HG02885 (cell line): ENCODE results near the gene MAP1A.

Experiments
- ATAC-seq: cut with Tn5 transposase; IDR thresholded peaks from one replicate; pipeline ENCODE4 v1.9.1; 2021; ENCODE audit warnings: mild to moderate bottlenecking; ENCODE audit not compliant: unreplicated experiment, poor library complexity

The MAP1A gene

DNA sequence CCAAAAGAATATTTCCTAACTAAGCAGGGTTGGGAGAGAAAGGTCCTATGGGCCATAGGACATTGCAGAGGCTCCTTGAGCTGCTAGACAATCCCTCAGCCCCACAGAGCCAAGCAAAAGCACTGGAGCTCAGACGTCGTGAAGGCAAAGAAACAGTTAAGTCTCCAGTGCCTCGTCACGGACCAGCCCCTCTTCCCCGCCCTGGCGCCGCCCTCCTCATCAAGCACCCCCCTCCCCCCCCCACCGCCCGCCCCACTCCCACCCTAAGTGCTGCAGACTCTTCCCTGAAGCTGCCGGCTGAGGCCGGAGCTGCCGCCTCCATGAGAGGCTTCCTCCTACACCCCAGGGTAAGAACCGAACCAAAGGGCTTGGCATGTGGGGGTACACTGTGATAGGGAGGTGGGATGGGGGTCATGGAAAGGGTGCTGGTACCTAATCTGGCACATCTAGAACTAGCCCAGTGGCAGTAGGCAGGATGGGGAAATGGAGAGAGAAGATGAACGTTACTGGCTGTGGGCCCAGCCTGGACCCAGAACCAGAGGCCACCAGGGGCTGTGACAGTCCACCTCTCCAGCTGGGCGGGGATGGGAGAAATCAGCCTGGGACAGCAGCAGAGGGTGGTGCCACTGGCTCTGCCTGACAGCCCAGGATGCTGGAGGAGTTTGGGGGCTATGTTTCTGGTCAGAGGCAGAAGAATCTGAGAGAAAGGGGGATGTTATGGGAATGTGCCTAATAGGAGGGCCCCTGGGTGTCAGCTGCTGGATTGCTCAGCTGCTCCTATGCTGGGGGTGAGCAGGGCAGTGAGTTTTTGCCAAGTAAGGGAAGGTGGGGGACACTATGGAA is at the start of gene MAP1A:
Gene MAP1A, plus strand, starts transcription at position 255 of the 843 bp plus-strand sequence. CDS start 3,866 bp downstream, outside the sequence.
- ATAC-seq, result no peak

GRCh38 chr15:43469867-43470266 is 47.5 kb upstream of the MAP1A start:
- no peak for ATAC-seq

DNA sequence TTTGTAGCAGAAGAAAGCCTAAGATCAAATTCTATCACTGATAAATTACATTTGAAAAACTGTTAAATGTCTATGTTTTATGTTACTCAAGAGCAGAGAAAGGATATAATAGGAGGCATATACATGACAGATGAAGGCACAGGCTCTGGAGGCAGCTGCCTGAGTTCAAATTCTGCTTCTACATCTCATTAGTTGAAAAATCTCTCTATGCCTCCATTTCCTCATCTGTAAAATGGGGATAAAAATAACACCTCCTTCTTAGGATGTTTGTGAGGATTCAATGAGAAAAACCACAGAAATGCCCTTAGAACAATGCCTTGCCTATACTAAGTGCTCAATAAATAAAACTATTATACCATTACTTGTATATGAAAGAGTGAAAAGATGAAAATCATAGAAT is 45.4 kb upstream of the MAP1A start:
- ATAC-seq, result no peak

DNA sequence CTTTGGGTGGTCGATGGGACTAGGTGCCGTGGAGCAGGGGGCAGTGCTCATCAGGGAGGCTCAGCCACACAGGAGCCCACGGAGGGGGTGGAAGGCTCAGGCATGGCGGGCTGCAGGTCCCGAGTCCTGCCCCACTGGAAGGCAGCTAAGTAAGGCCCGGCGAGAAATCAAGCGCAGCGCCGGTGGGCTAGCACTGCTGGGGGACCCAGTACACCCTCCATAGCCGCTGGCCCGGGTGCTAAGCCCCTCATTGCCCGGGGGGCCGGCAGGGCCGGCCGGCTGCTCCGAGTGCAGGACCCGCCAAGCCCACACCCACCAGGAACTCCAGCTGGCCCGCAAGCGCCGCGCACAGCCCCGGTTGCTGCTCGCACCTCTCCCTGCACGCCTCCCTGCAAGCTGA is 43.5 kb upstream of the MAP1A start:
- no peak for ATAC-seq

- ATAC-seq, result no peak
These were observed 33.9 kb upstream of the MAP1A start for GRCh38 chr15:43483297-43484128.

DNA sequence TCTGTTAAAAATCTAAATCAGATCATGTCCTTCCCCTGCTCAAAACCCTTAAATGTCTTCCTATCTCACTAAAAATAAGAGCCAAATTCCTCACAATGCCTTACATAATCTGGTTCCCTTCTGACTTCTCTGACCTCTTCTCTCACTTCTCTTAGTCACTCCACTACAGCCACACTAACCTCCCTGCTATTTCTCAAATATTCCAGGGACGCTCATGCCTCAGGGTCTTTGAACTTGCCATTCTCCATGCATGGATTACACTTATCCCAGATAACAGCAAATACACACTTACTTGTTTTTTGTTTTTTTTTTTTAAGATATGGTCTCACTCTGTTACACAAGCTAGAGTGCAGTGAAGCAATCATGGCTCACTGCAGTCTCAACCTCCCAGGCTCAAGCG is 33.0 kb upstream of the MAP1A start:
- ATAC-seq, result no peak

- ATAC-seq, result no peak
These were observed 30.0 kb upstream of the MAP1A start for GRCh38 chr15:43487271-43487895.

GRCh38 chr15:43488790-43489189 is 28.6 kb upstream of the MAP1A start:
- ATAC-seq, result no peak

GRCh38 chr15:43489191-43489590 is 28.2 kb upstream of the MAP1A start:
- no peak for ATAC-seq

GRCh38 chr15:43492266-43492665 is 25.1 kb upstream of the MAP1A start:
- ATAC-seq, result no peak

- peak; percentile 99 for ATAC-seq
These were observed 24.5 kb upstream of the MAP1A start, which contains the start of gene TP53BP1 for GRCh38 chr15:43492673-43493601. TP53BP1 (minus strand) TSS chr15:43493156; CDS start chr15:43493043, 113 bp downstream.

GRCh38 chr15:43493703-43494472 is 23.5 kb upstream of the MAP1A start:
- ATAC-seq, result no peak

DNA sequence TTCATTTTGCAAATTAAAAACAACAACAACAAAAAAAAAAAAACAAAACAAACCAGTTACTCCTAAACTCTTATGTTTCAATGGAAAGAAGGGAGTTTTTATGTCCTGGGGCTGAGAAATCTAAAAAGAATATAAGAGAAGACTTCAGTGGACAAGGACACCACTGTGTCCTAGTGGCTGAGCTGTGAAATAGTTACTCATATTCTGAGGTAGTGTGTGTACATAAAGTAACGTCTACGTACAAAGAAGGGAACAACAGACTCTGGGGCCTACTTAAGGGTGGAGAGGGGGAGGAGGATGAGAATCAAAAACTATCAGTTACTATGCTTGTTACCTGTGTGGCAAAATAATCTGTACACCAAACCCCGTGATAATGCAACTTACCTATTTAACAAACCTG is 18.4 kb upstream of the MAP1A start:
- ATAC-seq, result no peak

DNA sequence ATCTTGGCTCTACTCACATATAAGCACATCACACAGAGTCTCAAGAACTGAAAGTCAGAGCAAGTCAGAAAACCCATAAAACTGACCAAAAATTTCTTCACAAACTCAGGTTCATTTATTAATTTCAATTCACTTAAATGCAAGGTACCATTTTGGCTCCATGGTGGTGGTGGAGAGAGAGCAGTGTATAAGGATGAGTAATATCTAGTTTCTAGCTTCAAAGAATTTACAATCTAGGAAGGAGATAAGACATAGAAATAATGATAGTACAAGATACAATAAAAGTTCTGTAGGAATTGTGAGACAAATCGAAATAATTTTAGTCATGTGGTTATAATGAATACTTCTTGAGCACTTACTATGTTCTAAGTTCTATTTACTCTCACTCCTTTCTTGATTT is 17.8 kb upstream of the MAP1A start:
- no peak for ATAC-seq

DNA sequence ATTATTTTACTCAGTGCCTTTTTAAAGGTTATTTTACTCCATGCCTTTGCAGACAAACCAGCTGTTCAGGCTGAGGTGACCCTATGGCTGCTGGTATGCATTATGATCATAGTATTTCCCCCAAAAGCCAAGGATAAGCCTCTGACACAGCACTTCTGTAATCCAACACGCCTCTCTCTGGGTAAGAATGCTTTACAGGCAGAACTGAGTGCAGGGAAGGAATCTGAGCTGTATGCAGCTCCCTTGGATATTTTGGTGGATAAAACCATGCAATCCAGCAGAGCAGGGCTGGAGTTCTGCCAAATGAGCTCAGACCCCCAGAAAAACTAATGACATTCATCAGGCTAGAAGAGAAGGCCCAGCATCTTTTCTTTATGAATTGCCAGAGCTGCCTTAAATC is 11.7 kb upstream of the MAP1A start:
- no peak for ATAC-seq

- ATAC-seq, result no peak
These were observed 9.0 kb upstream of the MAP1A start for GRCh38 chr15:43508421-43508820.

GRCh38 chr15:43508991-43509659 is 8.3 kb upstream of the MAP1A start:
- no peak for ATAC-seq

GRCh38 chr15:43509660-43510199 is 7.7 kb upstream of the MAP1A start:
- ATAC-seq, result no peak
